ENCODE results near the gene RNF103.

Gene RNF103

DNA sequence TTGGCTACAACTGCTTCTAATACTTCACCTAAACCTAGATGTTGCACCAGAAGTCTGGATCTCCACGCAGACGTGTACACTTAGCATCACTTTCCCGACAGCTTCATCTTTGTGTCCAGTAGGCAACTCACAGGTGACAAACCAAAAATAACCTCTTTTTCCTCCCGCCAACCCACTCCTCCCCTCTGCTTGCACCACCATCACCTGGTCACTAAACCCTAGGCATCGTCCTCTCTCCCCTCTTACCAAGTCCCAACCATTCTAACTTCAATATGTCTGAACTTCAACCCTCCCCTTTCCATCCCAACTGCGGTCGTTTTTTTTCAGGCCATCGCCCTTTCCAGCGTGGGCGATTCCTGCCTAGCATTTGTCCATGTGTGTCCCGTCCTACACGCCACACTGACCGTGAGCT is 60.0 kb downstream of the RNF103 start:
- DNase-seq (ENCODE audit: low read depth) = no peak

DNA sequence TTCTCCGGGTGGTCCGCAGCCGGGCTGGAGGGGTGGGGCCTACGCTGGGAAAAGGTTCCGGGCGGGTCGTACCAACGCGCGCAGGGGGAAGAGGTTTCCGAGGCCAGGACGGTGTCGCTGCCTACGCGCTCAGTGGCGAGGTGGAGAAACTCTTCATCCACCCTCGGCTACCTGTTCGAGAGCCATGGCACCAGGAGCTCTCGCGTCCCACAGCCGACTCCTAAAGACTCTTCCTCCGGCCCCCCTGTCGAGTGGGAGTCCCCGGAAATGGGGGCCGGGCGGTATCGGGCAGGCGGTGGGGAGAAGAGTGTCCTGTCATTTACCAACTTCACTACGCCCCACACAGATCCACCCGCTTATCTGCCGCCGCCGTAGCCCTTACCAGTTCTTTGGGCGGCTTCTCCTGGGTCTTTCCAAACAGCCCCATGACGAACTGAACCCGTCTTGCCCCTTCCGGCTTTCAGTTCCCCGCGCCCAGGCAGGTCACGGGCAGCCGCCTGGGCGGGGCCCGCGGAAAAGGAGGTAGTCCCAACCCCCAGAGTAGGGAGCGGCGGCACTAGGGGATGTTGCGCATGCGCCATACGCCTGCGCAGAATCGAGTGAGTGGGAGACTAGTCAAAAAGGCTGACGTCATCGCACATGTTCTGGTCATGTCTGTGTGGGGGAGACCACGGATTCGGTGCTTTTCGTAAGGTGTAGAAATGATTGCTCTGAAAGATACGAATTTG is 60.6 kb downstream of the RNF103 start, which contains the start of gene CHMP3:
TSS of gene CHMP3 (minus strand) at position 522 of the 728 bp plus-strand sequence. CDS start at position 427, 95 bp downstream.
- DNase-seq (ENCODE audit: low read depth) = peak; percentile 95

DNA sequence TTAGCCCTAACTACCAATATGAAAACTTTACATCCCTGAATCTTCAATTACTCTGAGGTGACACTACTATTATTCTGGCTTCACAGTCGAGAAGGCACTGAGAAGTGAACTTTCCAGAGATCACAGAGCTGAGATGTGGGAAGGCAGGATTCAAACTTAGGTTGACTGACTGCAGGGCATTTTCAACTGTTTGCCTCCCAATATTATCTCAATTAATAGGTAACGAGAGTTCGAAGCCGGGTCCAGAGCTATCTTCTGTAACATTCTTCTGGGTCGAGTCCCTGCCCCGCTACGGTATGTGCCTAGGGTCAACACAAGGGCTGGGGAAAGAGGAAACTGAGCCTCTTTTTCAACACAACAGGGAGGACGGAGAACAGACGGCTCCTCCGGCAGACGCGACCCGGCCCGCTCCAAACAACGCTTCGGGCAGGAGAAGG is 61.2 kb downstream of the RNF103 start:
- DNase-seq (ENCODE audit: low read depth) = no peak

DNA sequence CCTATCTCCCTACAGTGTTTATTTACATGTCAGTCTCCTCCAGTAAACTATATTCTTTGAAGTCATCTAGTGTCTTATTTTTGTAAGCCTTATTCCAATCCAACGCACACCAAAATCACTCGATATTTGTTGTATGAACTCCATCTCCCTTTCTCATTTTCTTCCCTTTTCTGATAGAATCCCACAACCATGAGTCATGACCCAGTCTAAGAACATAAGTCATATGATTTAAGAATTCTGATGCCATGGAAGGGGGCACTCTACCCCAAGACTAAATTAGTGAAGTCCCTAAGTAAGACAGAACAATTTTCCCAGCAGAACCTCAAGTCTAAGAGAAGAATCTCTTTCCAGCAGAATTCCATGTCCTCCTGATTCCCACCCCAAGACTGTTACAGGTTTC is 65.8 kb downstream of the RNF103 start:
- no peak for DNase-seq (ENCODE audit: low read depth)

DNA sequence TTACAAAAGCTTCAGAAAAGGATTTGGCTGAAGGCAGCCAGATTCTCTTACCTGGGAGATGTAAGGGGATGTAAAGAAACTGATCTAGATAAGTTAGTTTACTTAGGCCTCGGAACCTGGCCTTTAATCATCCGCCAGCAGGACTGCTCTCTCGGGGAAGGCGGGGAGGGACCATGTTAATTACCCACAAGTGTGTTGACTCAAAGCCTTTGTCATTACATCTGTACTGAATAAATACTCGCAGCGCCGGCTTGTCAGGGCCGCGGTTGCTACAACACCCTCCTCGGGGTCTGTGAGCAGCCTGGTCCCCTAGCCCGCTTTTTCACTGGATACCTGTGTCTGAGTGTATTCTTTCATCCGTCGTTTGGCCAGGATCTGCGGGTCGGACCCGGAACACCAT is 67.2 kb downstream of the RNF103 start:
- DNase-seq (ENCODE audit: low read depth) = no peak
